Neural cell (in vitro differentiated cells): Measurements from ENCODE around the gene WDR82. TPM values are rescaled to one million over a fixed set of nuclear protein-coding genes. Genes with fewer than 3 reads are reported as not detected.

ENCODE experiments used
- H2AFZ ChIP-seq: fragments of 200-600, 300-800 bp; sonication (generic), shearing (Covaris generic); 2 replicates; pipeline ENCODE4 v1.6.0; 2014; ENCODE audit warnings: low read depth, mild to moderate bottlenecking, antibody characterized with exemption, low read length, moderate library complexity
- H3F3A ChIP-seq: fragments of 200-600 bp; shearing (Covaris generic); 2 replicates; pipeline ENCODE4 v1.6.1; 2016; ENCODE audit warnings: mild to moderate bottlenecking, moderate library complexity, mixed read lengths, antibody characterized with exemption, low read length; ENCODE audit not compliant: insufficient read depth, poor library complexity, severe bottlenecking
- H3K27ac ChIP-seq: fragments of 200-600, 300-800 bp; sonication (generic), shearing (Covaris generic); 2 replicates; pipeline ENCODE4 v1.5.1; 2014; ENCODE audit warnings: mild to moderate bottlenecking, low read length, moderate library complexity
- H3K27me3 ChIP-seq: fragments of 300-800, 200-600 bp; sonication (generic), shearing (Covaris generic); 2 replicates; pipeline ENCODE4 v1.6.0; 2014; ENCODE audit warnings: mild to moderate bottlenecking, low read depth, low read length, moderate library complexity; ENCODE audit not compliant: insufficient read depth
- H3K36me3 ChIP-seq: fragments of 300-800, 200-600 bp; sonication (generic), shearing (Covaris generic); 2 replicates; pipeline ENCODE4 v1.5.1; 2014; ENCODE audit warnings: mild to moderate bottlenecking, antibody characterized with exemption, low read length, moderate library complexity; ENCODE audit not compliant: insufficient read depth
- H3K4me2 ChIP-seq: fragments of 300-800, 200-600 bp; sonication (generic), shearing (Covaris generic); 2 replicates; pipeline ENCODE4 v1.6.0; 2014; ENCODE audit warnings: mild to moderate bottlenecking, low read length
- H3K4me3 ChIP-seq: fragments of 300-800, 200-600 bp; sonication (generic), shearing (Covaris generic); 2 replicates; pipeline ENCODE4 v1.5.1; 2014; ENCODE audit warnings: mild to moderate bottlenecking, low read length, moderate library complexity
- H3K79me2 ChIP-seq: fragments of 200-600 bp; shearing (Covaris generic); replicated peaks from 2 replicates; pipeline ENCODE4 v1.6.0; 2014; ENCODE audit warnings: mild to moderate bottlenecking, low read length, moderate library complexity; ENCODE audit not compliant: insufficient read depth
- H3K9ac ChIP-seq: fragments of 300-800, 200-600 bp; sonication (generic), shearing (Covaris generic); 2 replicates; pipeline ENCODE4 v1.6.1; 2016; ENCODE audit warnings: mild to moderate bottlenecking, low read length, mixed read lengths
- H3K9me2 ChIP-seq: fragments of 200-600 bp; shearing (Covaris generic); 2 replicates; pipeline ENCODE4 v1.6.1; 2016; ENCODE audit warnings: mild to moderate bottlenecking, low read length, mixed read lengths; ENCODE audit not compliant: insufficient read depth
- H3K9me3 ChIP-seq: fragments of 200-600, 300-800 bp; sonication (generic), shearing (Covaris generic); 2 replicates; pipeline ENCODE4 v1.6.1; 2016; ENCODE audit warnings: mild to moderate bottlenecking, mixed run types, low read length, moderate library complexity, mixed read lengths
- H4K20me1 ChIP-seq: fragments of 200-600 bp; shearing (Covaris generic); 2 replicates; pipeline ENCODE4 v1.6.1; 2016; ENCODE audit warnings: mild to moderate bottlenecking, mixed run types; ENCODE audit not compliant: insufficient read depth
- EP300 ChIP-seq: fragments of 450-650 bp; conservative IDR thresholded peaks from 2 replicates; pipeline ENCODE4 v1.6.1; 2014; ENCODE audit warnings: antibody characterized with exemption, mild to moderate bottlenecking, moderate library complexity; ENCODE audit not compliant: poor library complexity, severe bottlenecking
- EZH2 ChIP-seq: fragments of 200-600, 300-800 bp; shearing (Covaris generic), sonication (generic); IDR thresholded peaks from 2 replicates; pipeline ENCODE4 v1.6.1; 2014; ENCODE audit warnings: antibody characterized with exemption, low read length, borderline replicate concordance, mild to moderate bottlenecking; ENCODE audit not compliant: insufficient read depth, poor library complexity, severe bottlenecking
- MXI1 ChIP-seq: fragments of 450-650 bp; conservative IDR thresholded peaks from 2 replicates; pipeline ENCODE4 v1.6.1; 2014; ENCODE audit warnings: antibody characterized with exemption, mild to moderate bottlenecking; ENCODE audit not compliant: poor library complexity, severe bottlenecking
- POLR2AphosphoS5 ChIP-seq: IDR thresholded peaks from 2 replicates; pipeline ENCODE4 v1.6.1; 2012
- RAD21 ChIP-seq: fragments of 450-650 bp; conservative IDR thresholded peaks from 2 replicates; pipeline ENCODE4 v1.6.1; 2014; ENCODE audit warnings: antibody characterized with exemption, mild to moderate bottlenecking, moderate library complexity
- SMC3 ChIP-seq: fragments of 450-650 bp; conservative IDR thresholded peaks from 2 replicates; pipeline ENCODE4 v1.6.1; 2014; ENCODE audit warnings: antibody characterized with exemption, mild to moderate bottlenecking, moderate library complexity; ENCODE audit not compliant: poor library complexity
- TAF1 ChIP-seq: IDR thresholded peaks from 2 replicates; pipeline ENCODE4 v1.6.1; 2012; ENCODE audit warnings: low read depth
- polyA plus RNA-seq: library from polyadenylated mRNA; depleted of rRNA; stranded (reverse); fragments of >200 nt; gene quantifications from 2 replicates; pipeline ENCODE4 v1.2.3, GENCODE V29; 2014
- TF ChIP-seq, protein P1 (sequence below): IDR thresholded peaks from 2 replicates; pipeline ENCODE4 v1.6.1; 2012; ENCODE audit warnings: borderline replicate concordance
- TF ChIP-seq, protein P2 (sequence below): fragments of 450-650 bp; IDR thresholded peaks from 2 replicates; pipeline ENCODE4 v1.5.1; 2014; ENCODE audit warnings: antibody characterized with exemption, mild to moderate bottlenecking, moderate library complexity; ENCODE audit not compliant: poor library complexity, severe bottlenecking

WDR82 gene
- polyA plus RNA-seq, 1 donor from 2014 or later = 163 TPM

DNA sequence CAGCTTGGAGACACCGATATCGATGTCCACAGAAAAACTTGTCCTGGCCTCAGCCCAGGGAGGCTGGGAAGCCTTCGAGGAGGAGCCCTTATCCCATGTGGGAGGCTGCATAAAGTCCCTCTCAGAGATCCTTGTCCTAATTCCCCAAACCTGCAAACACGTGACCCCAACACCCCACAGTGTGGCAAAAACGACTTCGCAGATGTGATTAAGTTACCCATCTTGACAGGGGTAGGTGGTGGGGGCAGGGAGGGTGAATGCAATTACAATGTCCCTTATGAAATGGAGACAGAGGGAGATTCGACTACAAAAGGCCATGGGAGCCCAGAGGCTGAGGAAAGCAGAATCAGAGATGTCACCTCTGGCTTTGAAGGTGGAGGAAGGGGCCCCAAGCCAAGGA is 50.7 kb downstream of the WDR82 start:
- TF ChIP-seq POLR2AphosphoS5 (no peak), TAF1 (no peak), RAD21 (no peak), EZH2 (no peak), MXI1 (no peak), EP300 (no peak), SMC3 (no peak)
- TF ChIP-seq, protein P1, sequence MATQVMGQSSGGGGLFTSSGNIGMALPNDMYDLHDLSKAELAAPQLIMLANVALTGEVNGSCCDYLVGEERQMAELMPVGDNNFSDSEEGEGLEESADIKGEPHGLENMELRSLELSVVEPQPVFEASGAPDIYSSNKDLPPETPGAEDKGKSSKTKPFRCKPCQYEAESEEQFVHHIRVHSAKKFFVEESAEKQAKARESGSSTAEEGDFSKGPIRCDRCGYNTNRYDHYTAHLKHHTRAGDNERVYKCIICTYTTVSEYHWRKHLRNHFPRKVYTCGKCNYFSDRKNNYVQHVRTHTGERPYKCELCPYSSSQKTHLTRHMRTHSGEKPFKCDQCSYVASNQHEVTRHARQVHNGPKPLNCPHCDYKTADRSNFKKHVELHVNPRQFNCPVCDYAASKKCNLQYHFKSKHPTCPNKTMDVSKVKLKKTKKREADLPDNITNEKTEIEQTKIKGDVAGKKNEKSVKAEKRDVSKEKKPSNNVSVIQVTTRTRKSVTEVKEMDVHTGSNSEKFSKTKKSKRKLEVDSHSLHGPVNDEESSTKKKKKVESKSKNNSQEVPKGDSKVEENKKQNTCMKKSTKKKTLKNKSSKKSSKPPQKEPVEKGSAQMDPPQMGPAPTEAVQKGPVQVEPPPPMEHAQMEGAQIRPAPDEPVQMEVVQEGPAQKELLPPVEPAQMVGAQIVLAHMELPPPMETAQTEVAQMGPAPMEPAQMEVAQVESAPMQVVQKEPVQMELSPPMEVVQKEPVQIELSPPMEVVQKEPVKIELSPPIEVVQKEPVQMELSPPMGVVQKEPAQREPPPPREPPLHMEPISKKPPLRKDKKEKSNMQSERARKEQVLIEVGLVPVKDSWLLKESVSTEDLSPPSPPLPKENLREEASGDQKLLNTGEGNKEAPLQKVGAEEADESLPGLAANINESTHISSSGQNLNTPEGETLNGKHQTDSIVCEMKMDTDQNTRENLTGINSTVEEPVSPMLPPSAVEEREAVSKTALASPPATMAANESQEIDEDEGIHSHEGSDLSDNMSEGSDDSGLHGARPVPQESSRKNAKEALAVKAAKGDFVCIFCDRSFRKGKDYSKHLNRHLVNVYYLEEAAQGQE = no peak
- TF ChIP-seq, protein P2, sequence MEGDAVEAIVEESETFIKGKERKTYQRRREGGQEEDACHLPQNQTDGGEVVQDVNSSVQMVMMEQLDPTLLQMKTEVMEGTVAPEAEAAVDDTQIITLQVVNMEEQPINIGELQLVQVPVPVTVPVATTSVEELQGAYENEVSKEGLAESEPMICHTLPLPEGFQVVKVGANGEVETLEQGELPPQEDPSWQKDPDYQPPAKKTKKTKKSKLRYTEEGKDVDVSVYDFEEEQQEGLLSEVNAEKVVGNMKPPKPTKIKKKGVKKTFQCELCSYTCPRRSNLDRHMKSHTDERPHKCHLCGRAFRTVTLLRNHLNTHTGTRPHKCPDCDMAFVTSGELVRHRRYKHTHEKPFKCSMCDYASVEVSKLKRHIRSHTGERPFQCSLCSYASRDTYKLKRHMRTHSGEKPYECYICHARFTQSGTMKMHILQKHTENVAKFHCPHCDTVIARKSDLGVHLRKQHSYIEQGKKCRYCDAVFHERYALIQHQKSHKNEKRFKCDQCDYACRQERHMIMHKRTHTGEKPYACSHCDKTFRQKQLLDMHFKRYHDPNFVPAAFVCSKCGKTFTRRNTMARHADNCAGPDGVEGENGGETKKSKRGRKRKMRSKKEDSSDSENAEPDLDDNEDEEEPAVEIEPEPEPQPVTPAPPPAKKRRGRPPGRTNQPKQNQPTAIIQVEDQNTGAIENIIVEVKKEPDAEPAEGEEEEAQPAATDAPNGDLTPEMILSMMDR = no peak
- Histone ChIP-seq H3K4me3 (no peak overlapping the region), H3K27me3 (no peaks in the 10 kb centered on the region), H2AFZ (no peak overlapping the region), H3K36me3 (peaks cover 8% of the 10 kb centered on the region), H4K20me1 (no peaks in the 10 kb centered on the region), H3F3A (no peaks in the 10 kb centered on the region), H3K9me2 (no peaks in the 10 kb centered on the region), H3K9me3 (no peaks in the 10 kb centered on the region), H3K4me2 (no peak overlapping the region), H3K79me2 (no peaks in the 10 kb centered on the region), H3K27ac (no peak overlapping the region), H3K9ac (no peak overlapping the region)

DNA sequence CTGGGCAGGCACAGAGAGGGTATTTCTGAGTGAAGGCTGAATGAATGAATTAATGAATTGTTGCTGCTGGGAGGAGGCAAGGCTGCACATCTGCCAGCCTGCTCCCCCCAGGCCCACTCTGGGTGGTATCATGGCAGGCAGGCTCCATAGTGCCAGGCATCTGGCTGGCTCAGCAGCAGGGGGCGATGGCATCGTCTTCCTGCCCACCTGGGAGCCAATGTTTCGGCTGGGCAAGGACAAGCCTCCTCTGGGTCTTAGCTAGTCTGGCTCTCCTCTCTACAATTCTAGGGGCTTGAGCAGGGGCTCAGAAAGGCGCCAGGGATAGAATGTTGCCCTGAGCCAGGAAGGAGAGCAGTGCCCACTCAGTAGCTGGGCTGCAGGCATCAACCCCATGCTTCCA is 51.3 kb downstream of the WDR82 start:
- H2AFZ ChIP-seq = no peak overlapping the region
- H3K4me3 ChIP-seq = no peak overlapping the region
- H3K9me2 ChIP-seq = no peaks in the 10 kb centered on the region
- TF ChIP-seq SMC3 = no peak
- TF ChIP-seq POLR2AphosphoS5 = no peak
- TF ChIP-seq RAD21 = no peak
- TF ChIP-seq TAF1 = no peak
- TF ChIP-seq MXI1 = no peak
- TF ChIP-seq, protein P2 = no peak
- TF ChIP-seq, protein P1 = no peak
- no peak for TF ChIP-seq EP300
- TF ChIP-seq EZH2 = no peak
- peaks cover 8% of the 10 kb centered on the region for H3K36me3 ChIP-seq
- no peaks in the 10 kb centered on the region for H3K9me3 ChIP-seq
- H3K27ac ChIP-seq = no peak overlapping the region
- H3F3A ChIP-seq = no peaks in the 10 kb centered on the region
- no peak overlapping the region for H3K4me2 ChIP-seq
- no peak overlapping the region for H3K9ac ChIP-seq
- H3K27me3 ChIP-seq = no peaks in the 10 kb centered on the region
- H4K20me1 ChIP-seq = no peaks in the 10 kb centered on the region
- no peaks in the 10 kb centered on the region for H3K79me2 ChIP-seq
